Activated effector memory CD4-positive, alpha-beta T cell treated with anti-CD3 and anti-CD28 coated beads, Interleukin-2, amount 50 U/mL, for 16 hours (primary cell): Measurements from ENCODE around the gene GDF10.

Source experiments
- DNase-seq: peaks from one replicate; pipeline ENCODE4 v3.0.0-alpha.2; 2020

Gene GDF10, protein sequence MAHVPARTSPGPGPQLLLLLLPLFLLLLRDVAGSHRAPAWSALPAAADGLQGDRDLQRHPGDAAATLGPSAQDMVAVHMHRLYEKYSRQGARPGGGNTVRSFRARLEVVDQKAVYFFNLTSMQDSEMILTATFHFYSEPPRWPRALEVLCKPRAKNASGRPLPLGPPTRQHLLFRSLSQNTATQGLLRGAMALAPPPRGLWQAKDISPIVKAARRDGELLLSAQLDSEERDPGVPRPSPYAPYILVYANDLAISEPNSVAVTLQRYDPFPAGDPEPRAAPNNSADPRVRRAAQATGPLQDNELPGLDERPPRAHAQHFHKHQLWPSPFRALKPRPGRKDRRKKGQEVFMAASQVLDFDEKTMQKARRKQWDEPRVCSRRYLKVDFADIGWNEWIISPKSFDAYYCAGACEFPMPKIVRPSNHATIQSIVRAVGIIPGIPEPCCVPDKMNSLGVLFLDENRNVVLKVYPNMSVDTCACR

DNA sequence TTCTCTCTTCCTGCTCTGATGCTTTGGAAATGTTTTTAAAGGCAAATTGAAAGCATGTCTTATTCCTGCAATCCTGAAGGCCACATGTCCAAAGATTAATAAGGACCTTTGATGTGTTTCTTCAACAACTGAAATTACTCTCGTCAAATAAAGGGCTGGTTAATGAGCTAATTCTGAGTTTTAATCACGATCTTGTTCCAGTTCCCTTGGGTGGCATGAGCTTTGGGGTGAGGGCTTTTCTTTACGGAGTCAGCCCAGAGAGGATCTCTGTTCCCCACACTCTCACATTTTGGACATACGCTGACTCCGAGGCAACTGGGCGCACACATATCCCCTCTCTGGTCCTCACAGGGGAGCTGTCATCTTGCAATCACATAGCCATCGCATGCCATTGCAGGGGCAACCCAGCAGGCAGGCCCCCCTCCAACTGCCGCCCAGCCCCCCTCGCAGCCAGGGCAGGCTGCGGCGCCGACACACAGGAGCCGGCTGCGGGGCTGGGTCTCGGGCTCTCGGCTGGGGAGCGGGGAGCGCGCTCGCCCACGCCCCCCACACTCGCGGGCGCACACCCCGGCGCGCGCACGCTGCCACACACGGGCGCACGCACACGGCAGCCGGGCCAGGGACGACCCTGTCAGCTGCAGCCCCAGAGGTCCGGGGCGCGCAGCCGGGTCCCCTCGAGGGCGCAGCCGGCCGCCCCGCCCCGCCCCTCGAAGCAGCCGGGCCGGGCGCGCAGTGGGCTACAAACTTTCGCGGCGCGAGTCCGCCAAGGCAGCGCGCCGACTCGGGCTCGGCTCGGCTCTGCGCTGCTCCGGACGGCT is at the start of gene GDF10:
Gene GDF10 (plus strand): TSS at position 587 of the 818 bp plus-strand sequence. CDS start 455 bp downstream, outside the sequence.
- DNase-seq: no peak

DNA sequence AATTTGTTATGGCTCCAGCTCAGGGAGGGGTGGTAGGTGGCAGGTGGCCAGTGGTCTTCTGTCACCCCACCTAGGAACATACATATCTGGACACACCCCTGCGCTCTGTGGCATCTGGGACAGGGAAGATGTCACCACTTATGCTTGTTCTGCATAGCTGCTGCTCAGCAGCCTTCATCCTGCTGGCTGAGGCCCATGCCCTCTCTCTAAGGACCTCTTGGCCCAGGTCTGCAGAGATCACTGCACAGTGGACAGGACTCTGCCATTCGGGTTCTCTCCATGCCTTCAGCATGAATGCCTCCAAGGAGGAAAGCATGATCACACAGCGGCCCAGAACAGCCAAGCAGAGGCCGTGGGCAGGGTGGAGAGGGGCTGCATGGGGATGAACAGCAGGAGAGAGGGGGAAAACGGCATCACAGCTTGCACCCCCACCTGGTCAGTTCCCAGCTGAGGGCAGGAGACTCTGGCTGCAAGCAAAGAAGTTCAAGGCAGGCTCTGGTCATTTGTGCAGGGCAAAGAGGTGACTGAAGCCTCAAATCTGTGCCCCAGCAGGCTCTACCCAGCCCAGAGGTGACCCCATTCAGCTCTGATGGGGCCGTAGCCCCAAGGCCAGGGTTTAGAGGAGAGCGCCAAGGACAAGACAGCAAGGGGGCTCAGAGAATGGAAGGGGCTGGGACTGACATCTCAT is 47.8 kb upstream of the GDF10 start:
- DNase-seq: no peak

DNA sequence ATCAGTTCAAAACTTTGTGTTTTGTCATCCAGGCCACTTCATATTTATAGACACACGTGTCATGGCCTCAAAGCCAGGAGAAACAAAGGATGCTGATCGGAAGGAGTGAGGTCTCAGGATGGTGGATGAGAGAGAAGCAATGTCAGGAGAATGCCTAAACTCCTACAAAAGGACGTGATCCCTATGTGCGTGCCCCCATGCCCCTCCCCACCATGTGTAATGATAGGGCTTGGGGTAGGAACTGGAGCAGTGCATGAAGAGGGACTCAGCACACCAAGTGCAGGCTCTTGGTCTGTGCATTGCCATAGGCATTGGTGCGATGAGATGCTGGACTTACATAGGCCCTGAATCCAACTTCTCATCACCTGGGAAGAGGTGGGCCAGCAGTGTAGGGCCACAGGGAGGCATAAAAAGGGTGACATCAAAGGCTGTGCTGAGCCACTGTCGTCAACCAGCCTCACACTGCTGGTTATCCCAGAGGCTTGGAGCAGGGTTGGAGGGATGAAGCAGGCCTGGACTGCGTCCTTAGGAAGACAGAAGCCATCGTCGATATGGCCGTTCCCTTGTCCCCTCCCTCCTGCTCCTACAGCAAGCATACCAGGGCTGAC is 46.9 kb upstream of the GDF10 start:
- no peak for DNase-seq

DNA sequence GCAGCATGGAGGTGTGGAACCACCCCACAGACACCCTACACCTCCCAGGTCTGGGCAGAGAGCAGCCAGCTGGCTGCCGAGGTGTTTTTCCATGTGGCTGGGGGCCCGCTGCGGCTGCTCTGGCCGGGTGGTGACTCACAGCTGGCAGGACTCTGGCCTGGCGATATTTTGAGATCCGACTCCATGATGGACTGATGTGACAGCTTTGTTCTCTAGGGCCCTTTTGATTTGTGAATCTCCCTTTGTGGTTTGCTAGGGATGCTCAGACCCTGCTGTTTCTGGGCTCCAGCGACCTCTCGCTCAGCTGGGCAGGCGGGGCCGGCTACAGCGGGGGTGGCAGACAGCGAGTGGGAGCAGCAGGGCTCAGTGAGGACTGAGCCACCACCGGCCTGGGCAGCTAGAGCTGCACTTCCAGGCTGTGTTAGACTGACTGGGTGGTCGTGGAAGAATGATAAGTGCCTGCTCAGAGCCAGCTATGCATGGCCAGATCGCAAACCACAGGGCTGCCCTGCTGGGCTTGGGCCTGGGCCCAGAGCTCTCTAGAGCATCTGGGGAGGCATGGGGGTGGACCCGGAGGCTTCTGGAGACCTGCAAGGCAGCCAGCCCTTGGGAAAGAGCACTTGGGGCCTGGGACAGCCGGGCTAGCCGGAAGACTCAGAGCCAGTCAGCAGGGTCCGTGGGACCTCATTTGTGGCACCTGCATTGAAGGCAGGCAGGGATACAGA is 46.2 kb upstream of the GDF10 start:
- DNase-seq: no peak

DNA sequence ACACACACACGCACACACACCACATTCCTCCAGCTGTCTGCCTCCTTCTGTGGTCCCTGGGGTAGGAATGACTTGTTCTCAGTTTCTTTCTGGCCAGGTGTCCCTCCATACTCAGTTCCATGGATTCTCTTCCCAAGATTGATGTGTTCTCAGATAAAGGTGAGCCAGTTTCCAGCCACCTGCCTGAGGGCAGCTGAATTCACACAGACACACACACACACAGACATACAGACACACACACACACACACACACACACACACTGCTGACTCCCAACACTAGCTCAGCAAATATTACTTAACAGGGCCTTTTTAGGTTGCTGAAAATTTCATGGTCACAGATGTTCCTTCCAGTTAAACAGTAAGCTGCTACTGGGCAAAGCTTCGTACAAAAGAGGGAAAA is 45.4 kb upstream of the GDF10 start:
- no peak for DNase-seq

DNA sequence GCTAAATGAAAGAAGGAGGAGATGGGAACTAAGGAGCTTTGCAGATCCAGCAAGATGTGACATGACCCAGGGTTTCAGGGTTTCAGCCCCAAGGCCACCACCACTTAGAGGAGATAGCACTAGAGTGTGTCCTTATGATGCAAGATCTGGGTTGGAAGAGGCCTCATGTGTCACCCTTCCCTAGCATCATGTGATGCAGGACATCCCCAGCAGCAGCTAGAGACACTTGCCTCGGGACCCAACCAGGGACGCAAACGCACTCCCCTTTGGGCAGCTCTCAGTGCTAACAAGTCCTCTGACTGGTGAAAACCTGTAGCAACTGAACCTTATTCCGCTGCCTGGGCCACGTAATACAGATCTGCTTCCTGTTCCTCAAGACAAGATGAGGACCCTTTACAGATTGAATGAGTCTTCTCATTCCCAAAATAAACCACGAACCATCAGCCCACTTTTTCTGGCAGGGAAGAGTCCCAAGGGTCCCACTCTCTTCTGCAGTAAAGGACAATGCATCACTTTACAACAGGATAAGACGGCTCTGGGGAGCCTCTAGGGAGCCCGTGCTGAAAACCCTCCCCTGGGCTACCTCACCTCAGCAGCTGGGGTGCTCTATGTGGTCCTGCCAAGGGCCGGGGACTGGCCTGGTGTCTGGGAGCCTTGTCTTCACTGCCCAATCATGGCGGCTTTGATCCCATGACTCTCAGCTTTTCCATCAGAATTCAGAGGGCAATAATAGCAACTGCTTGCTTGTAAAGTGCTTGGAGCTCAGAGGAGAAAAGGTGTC is 44.8 kb upstream of the GDF10 start:
- no peak for DNase-seq

DNA sequence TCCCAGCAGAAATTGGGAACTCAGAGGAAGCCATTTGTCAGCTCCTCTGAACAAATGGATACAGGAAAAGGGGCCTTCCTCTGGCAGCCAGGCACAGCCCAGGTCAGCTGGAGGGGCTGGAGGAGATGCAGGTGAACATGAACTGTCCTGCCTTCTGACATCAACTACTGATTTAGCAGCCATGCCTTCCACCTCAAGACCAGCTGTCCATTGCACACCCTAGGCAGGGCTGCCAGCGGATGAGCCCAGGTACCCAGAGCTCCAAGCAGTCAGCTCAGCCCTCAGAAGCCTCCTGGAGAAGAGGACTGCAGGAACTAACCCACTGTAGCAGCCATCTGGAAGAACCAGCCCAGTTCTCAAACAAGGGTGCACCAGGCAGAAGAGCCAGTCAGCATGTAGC is 44.1 kb upstream of the GDF10 start:
- no peak for DNase-seq

DNA sequence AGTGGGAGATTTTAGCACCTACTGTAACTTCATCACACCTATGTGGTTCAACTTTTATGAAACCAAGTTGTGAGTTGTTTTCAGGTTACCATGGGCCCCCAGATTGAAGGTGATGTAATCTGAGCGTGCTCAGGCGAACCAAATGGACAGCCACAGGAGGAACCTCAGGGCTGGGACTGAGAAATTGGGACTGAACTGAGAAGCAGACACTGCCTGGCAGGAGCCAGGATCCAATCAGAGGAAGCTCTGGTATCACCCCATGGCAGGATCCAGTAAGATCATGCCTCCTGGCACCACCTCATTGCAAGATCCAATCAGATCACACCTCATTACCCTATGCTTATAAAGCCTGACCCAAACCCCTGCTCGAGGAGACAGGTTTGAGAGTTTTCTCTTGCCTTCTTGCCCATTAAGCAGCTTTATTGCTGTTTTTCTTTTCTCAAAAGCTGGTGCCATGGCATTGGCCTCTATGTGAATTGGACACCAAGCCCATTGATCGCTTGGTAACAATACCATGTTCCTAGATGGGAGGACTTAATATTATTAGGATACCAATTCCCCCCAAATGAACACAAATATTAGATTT is 43.2 kb upstream of the GDF10 start:
- DNase-seq: no peak

DNA sequence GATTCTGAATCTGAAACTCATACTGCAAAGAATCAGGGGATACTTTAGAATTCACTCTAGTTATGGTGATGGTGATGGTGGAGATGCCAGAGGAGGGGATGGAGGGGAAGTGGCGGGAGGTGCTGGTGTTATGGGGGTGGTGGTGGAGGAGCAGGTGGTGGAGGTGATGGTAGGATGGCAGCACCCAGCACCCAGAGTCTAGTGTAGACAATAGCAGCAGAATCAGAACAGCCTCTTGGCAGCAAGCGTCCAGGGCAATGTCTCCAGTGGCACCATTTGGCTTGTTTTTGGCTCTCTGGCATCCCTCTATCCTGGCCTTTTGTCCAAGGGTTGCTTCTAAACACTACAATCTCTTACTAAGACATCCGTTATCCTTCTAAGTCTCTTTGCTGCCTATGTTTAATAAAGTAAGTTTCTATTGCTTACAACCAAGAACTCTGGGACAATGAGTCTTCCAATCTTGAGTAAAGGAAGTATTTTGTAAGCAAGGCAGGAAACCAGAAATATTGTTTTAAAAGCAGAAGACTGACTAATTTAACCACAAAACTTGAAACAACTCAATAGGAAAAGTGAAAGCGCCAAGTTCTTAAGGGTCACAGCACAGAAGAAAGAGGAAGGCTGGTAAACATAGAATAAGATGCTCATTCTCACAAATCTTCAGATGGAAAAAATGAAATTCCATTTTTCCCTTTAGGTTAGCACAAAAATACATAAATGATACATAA is 42.4 kb upstream of the GDF10 start:
- DNase-seq: peak; percentile 38

DNA sequence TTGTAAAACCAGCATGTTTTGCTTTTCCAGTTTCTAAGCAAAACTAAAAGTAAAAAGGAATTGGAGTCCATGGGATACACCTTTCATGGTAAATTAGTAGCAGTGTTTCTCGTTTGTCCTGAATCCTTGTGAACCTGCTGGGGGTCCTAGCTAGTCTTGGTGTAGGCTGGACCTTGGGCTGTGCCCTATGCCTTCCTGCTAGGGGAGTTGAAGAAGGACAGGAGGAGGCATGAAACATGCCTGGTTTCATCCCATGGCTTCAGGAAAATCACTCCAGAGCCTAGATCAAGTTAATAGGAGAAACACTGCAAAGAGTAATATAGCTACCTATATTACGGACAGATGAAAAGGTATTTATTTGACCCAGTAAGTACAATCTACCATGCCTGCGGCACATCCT is 41.1 kb upstream of the GDF10 start:
- DNase-seq: peak; percentile 52

DNA sequence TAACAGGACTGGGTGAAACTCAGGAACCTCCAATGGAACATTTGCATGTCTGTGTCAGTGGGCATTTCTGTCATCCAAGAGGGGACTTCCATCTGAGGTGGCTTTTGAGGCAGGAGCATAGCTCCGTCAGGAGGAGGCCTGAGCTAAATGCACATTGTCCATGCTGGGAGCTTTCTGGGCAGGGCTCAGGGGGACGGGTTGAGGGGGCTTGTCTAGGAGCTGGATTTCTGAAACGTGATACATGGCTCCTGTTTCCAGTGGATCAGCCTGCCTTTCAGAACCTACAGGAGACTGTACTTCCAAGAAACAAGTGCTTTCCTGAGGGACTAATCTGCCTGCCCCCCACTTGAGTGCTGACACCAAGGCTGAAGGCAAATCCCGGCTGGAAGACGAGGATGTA is 40.5 kb upstream of the GDF10 start:
- DNase-seq: peak; percentile 38

DNA sequence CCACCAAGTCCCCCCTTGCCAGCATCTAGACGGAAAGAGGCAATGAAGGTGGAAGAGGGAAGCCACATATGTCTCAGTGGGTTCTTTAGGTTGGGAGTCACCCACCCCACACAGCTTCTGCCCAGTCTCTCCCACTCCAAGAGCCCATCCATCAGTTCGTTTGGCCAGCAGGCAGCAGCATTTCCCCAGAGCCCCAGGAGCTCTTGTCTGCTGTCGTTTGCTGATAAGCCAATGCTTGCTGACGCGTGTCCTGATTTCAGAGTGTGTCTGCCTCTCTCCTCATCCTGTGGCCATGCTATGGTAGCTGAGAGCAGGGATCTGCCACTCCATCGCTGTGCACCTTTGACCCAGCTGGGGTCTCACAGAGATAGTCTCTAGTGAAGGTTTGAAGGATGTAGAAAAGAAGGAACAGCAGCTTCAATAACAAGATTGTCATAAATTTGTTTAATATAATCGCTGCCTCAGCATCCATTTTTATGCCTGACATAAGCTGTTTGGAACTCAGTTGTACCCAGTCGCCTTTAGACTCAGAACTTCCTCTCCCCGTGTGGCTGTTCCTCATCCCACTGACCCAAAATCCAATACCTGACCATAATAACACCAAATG is 39.4 kb upstream of the GDF10 start:
- no peak for DNase-seq

DNA sequence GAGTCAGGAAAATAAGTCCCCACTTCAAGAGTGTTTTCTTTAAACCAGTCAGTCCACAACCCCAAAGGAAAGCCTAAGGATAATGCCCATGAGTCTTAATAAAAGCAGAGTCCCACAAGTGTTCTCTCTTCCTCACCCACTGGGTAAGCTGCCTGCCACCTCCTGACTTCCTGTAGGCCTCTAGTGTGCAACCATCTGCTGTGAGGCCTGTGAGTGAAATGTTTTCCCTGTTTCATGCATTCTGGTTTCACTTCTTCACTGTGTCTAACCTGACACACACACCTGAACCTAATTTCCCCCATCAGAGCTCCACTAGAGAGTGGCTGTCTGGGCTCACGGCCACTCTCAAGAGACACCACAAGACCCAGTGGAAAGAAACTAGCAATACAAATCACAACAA is 38.9 kb upstream of the GDF10 start:
- DNase-seq: peak; percentile 71

DNA sequence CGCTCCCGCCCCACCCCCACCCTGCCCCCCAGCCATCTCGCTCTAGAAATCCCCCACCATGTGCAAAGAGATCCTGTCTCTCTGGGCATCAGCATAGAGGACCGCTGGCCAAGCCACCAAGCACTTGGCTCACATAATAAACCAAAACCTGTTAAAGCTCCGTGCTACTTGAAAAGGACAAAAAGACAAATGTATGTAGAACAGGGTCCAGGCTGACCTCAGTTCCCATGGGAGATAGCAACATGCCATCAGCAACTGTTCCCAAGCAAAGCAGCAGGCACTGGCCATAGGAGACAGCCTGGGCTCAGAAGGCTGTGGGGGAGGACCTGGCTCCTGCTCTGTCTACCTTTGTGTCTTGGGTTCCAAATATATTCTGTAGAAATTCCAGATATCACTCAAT is 38.4 kb upstream of the GDF10 start:
- peak; percentile 24 for DNase-seq

DNA sequence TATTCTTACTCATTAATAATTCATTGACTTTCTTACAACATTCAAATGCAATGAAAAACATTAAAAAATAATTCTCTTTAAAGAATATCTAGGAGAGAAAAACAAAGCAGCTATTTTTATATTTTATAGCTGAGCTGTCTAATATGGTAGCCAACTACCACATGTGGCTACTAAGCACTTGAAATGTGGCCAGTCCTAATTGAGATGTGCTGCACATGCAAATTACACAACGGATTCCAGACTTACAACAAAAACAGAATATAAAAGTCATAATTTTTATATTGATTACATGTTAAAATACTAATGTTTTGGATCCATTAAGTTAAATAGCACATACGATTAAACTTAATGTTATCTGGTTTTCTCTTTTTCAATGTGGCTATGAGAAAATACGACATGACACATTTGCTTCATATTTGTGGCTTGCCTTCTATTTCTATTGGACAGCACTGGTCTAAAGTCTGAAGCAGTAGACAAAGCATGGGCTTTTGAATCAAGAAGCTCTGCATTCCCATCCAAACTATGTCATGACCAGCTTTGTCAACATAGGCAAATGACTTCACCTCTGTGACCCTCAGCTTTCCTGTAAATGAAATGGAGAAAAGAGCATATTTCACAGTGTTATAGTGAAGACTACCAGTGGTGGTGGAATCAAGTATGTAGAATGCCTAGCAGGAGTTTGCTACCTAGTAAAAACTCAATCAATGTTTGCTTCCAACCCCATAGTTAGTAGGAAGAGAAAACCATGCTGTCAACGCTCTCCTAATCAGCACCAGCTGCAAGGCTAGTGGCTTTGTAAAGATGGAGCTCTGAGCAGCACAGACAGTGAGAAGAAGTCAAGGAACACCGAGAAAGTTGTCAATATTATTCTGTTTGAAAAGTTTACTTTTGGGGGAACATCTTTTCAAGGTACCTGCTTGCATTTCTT is 37.1 kb upstream of the GDF10 start:
- no peak for DNase-seq

DNA sequence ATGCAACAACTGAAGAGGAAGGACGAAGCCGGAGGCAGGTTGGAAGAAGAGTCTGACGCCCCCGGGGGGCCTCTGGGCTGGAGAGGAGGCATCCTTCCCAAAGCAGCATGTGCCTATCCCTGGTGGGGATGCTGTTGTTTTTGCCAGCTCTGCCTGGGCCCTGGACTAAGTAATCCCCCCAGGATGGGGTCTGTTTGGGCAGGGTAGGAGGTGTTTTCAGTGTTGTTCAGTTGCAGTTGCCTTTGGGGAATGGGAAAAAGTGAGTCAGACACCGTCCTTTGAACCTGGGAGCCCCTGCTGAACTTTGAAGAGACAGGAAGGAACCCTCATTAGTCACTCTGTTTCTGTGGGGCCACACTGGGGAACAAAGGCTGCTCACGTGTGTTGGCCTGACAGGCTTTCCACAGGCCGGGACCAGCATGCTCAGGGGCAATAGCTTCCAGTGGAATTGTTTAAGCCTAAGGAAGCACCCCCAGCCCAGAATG is 35.2 kb upstream of the GDF10 start:
- DNase-seq: peak; percentile 80

DNA sequence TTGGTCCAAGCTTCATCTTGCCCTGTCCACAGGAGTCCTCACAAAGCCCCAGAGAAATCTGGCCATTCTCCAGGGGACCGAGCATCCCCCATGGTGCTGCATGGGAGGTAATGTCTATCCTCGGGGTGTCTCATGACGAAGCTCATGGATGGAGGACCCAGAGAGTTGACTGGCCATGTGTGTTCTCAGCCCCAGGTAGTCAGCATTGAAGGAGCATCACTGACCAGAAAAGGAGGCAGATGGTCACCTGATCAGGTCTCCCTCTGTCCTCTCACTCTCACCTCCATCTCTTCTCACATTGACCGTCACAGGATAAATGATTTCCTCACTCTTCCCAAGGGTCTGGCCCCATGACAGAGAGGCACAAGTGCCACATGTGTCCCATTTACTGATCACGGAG is 33.4 kb upstream of the GDF10 start:
- DNase-seq: peak; percentile 38

DNA sequence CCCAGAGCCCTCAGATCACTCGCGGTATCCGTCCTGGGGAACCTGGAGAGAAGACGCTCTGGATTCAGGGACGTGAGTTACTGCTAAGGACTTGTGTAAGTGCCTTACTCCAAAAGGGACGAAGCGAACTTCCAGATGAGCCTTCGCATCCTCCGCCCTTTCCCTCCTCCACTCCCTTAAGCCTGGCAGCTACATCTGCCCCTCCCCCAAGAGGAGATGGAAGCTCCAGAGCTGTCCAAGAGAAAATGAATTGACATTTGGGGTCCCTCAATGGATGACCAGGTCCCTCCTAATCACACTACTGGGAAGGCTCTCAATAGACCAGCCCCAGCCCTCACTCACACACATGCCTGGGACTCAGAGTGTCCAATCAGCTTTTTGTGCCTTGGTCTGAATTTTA is 31.3 kb upstream of the GDF10 start:
- no peak for DNase-seq

DNA sequence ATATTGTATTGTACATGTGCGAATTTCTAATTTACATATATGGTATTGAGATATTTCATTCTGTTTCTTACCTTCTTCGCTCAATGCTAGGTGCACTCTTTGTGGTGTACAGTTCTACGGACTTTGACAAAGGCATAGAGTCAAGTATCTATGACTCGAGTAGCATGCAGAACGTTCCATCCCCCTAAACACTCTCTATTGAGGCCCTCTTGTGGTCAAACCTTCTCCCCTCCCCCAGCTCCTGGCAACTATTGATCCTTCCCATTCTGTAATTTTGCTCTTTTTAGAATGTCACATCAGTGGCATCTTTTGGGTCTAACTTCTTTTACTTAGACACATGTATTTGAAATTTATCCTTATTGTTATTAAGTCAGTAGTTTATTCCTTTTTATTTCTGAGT is 30.7 kb upstream of the GDF10 start:
- no peak for DNase-seq
